PC-3 (cell line): ENCODE results near the gene NOC4L.

ENCODE experiments used
- EZH2 ChIP-seq: fragments of 300-600 bp; sonication (generic); IDR thresholded peaks from one replicate; pipeline ENCODE4 v1.6.1; 2017; ENCODE audit warnings: antibody characterized with exemption, mild to moderate bottlenecking, low read length; ENCODE audit not compliant: unreplicated experiment
- EZH2phosphoT487 ChIP-seq: fragments of 300-600 bp; sonication (generic); IDR thresholded peaks from 2 replicates; pipeline ENCODE4 v1.6.1; 2018; ENCODE audit warnings: mild to moderate bottlenecking, antibody characterized with exemption, low read length, borderline replicate concordance
- TF ChIP-seq, protein P1 (sequence below): fragments of 300-600 bp; sonication (generic); conservative IDR thresholded peaks from 2 replicates; pipeline ENCODE4 v1.5.1; 2017; ENCODE audit warnings: antibody characterized with exemption, low read depth, mild to moderate bottlenecking, low read length

DNA sequence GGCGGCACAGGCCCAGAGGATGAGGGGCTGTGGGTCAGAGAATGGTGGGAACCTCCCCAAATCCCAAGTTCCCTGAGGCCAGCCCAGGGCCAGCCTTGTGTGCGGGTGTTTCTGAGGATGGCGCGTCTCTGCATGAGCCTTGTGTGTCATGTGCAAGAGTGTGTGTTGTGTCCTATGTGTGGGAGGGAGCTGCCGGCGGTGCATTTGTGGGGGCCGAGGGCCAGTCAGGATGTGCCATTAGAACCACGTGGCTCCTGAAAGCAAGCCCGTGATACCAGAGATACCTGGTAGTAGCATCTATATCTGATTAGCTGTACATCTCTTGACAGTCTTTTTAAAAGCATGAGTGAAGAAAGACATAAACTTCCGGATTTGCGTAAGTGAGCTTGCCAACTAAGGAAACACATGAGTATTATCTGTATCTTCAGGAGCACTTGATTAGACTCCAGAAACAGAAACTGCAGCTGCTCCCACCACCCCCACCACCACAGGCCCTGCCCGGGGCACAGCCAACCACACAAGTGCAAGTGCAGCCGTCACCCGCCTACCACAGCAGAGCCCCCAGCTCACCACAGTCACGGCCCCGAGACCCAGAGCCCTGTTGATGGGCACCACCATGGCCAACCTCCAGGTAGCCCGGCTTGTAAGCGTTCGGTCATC lies 19.4 kb upstream of the NOC4L start:
- TF ChIP-seq, protein P1, sequence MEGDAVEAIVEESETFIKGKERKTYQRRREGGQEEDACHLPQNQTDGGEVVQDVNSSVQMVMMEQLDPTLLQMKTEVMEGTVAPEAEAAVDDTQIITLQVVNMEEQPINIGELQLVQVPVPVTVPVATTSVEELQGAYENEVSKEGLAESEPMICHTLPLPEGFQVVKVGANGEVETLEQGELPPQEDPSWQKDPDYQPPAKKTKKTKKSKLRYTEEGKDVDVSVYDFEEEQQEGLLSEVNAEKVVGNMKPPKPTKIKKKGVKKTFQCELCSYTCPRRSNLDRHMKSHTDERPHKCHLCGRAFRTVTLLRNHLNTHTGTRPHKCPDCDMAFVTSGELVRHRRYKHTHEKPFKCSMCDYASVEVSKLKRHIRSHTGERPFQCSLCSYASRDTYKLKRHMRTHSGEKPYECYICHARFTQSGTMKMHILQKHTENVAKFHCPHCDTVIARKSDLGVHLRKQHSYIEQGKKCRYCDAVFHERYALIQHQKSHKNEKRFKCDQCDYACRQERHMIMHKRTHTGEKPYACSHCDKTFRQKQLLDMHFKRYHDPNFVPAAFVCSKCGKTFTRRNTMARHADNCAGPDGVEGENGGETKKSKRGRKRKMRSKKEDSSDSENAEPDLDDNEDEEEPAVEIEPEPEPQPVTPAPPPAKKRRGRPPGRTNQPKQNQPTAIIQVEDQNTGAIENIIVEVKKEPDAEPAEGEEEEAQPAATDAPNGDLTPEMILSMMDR = no peak
- TF ChIP-seq EZH2 (no peak), EZH2phosphoT487 (no peak)
